GM23338 (cell line): ENCODE data around the gene KCNT1. TPM values are rescaled to one million over a fixed set of nuclear protein-coding genes. Genes with fewer than 3 reads are reported as not detected.

Source experiments
- ATAC-seq: fragments of 200-7000 bp; cut with Tn5 transposase; 3 replicates; pipeline ENCODE4 v1.9.1; 2020
- DNase-seq: peaks from one replicate; pipeline ENCODE4 v3.0.0-alpha.2; 2015; ENCODE audit warnings: low spot score
- H2AFZ ChIP-seq: fragments of 200-600 bp; sonication (generic); 2 replicates; pipeline ENCODE4 v1.8.0; 2016; ENCODE audit warnings: antibody characterized with exemption, mild to moderate bottlenecking, moderate library complexity
- H3F3A ChIP-seq: fragments of 200-600 bp; sonication (generic); replicated peaks from 2 replicates; pipeline ENCODE4 v1.8.0; 2017; ENCODE audit warnings: antibody characterized with exemption, mixed run types, low read depth
- H3K27ac ChIP-seq: fragments of 200-600 bp; sonication (generic); 2 replicates; pipeline ENCODE4 v1.6.1; 2016; ENCODE audit warnings: low read depth
- H3K27me3 ChIP-seq: fragments of 200-600 bp; sonication (generic); 2 replicates; pipeline ENCODE4 v1.8.0; 2016; ENCODE audit warnings: mild to moderate bottlenecking, mixed run types, moderate library complexity; ENCODE audit not compliant: insufficient read depth
- H3K36me3 ChIP-seq: fragments of 200-600 bp; sonication (generic); 2 replicates; pipeline ENCODE4 v1.8.0; 2016; ENCODE audit warnings: mild to moderate bottlenecking; ENCODE audit not compliant: insufficient read depth
- H3K4me1 ChIP-seq: fragments of 200-600 bp; sonication (generic); 2 replicates; pipeline ENCODE4 v1.8.0; 2016; ENCODE audit warnings: mild to moderate bottlenecking, moderate library complexity; ENCODE audit not compliant: insufficient read depth
- H3K4me2 ChIP-seq: fragments of 200-600 bp; sonication (generic); 2 replicates; pipeline ENCODE4 v1.7.1; 2017; ENCODE audit warnings: mixed run types
- H3K4me3 ChIP-seq: fragments of 200-600 bp; sonication (generic); 2 replicates; pipeline ENCODE4 v1.6.1; 2016; ENCODE audit warnings: mixed run types
- H3K79me2 ChIP-seq: fragments of 200-600 bp; sonication (generic); replicated peaks from 2 replicates; pipeline ENCODE4 v1.8.0; 2017; ENCODE audit warnings: mild to moderate bottlenecking; ENCODE audit not compliant: insufficient read depth
- H3K9me2 ChIP-seq: fragments of 200-600 bp; sonication (generic); 2 replicates; pipeline ENCODE4 v1.8.0; 2017; ENCODE audit not compliant: insufficient read depth
- H4K20me1 ChIP-seq: fragments of 200-600 bp; sonication (generic); replicated peaks from 2 replicates; pipeline ENCODE4 v1.8.0; 2017; ENCODE audit warnings: mild to moderate bottlenecking; ENCODE audit not compliant: insufficient read depth
- H3K27ac Mint-ChIP-seq: 2 replicates; pipeline ENCODE4 v1.8.0; 2020; ENCODE audit warnings: inconsistent platforms, mild to moderate bottlenecking, moderate library complexity, mixed read lengths
- H3K27me3 Mint-ChIP-seq: 3 replicates; pipeline ENCODE4 v1.8.0; 2022; ENCODE audit warnings: low read depth, mild to moderate bottlenecking, moderate library complexity, mixed read lengths, inconsistent platforms; ENCODE audit not compliant: insufficient read depth, poor library complexity
- H3K36me3 Mint-ChIP-seq: 3 replicates; pipeline ENCODE4 v1.8.0; 2021; ENCODE audit warnings: low read depth, mild to moderate bottlenecking, inconsistent platforms, moderate library complexity, mixed read lengths
- H3K4me1 Mint-ChIP-seq: 3 replicates; pipeline ENCODE4 v1.8.0; 2020; ENCODE audit warnings: mild to moderate bottlenecking, inconsistent platforms, mixed read lengths
- H3K4me3 Mint-ChIP-seq: 3 replicates; pipeline ENCODE4 v1.8.0; 2021; ENCODE audit warnings: moderate library complexity, mild to moderate bottlenecking, inconsistent platforms, mixed read lengths
- H3K9me3 Mint-ChIP-seq: 3 replicates; pipeline ENCODE4 v1.8.0; 2020; ENCODE audit warnings: moderate library complexity, mild to moderate bottlenecking, inconsistent platforms, mixed read lengths
- CREB1 ChIP-seq: fragments of 250-450 bp; sonication (Bioruptor Pico); IDR thresholded peaks from 2 replicates; pipeline ENCODE4 v1.5.0; 2020; ENCODE audit warnings: low read depth, mild to moderate bottlenecking, moderate library complexity
- ETS1 ChIP-seq: IDR thresholded peaks from 2 replicates; pipeline ENCODE4 v1.6.1; 2016; ENCODE audit warnings: antibody characterized with exemption
- EZH2 ChIP-seq: fragments of 200-600 bp; sonication (generic); IDR thresholded peaks from one replicate; pipeline ENCODE4 v1.8.0; 2017; ENCODE audit warnings: antibody characterized with exemption, mild to moderate bottlenecking, low read depth; ENCODE audit not compliant: unreplicated experiment
- EZH2phosphoT487 ChIP-seq: fragments of 200-600 bp; sonication (generic); IDR thresholded peaks from one replicate; pipeline ENCODE4 v1.8.1; 2018; ENCODE audit warnings: antibody characterized with exemption; ENCODE audit not compliant: unreplicated experiment
- JUNB ChIP-seq: IDR thresholded peaks from one replicate; pipeline ENCODE4 v1.6.1; 2016; ENCODE audit warnings: antibody characterized with exemption; ENCODE audit not compliant: unreplicated experiment
- NANOG ChIP-seq: IDR thresholded peaks from 2 replicates; pipeline ENCODE4 v1.6.1; 2016; ENCODE audit warnings: antibody characterized with exemption, borderline replicate concordance
- POLR2AphosphoS5 ChIP-seq: IDR thresholded peaks from 2 replicates; pipeline ENCODE4 v1.6.1; 2016; ENCODE audit warnings: antibody characterized with exemption, low read depth
- STAT1 ChIP-seq: IDR thresholded peaks from one replicate; pipeline ENCODE4 v1.6.1; 2016; ENCODE audit warnings: antibody characterized with exemption; ENCODE audit not compliant: unreplicated experiment
- ZNF114 ChIP-seq: fragments of 250-450 bp; sonication (Bioruptor Pico); IDR thresholded peaks from 2 replicates; pipeline ENCODE4 v1.5.0; 2020; ENCODE audit warnings: mild to moderate bottlenecking, moderate library complexity
- ZNF331 ChIP-seq: fragments of 250-450 bp; sonication (Bioruptor Pico); IDR thresholded peaks from 2 replicates; pipeline ENCODE4 v1.5.0; 2020; ENCODE audit warnings: low read depth, mild to moderate bottlenecking, moderate library complexity
- polyA plus RNA-seq: library from polyadenylated mRNA; unstranded; fragments of >200 nt; fragmentation: Nextera tagmentation; extraction: Ambion mirVana; gene quantifications from 2 replicates; pipeline ENCODE4 v1.2.1, GENCODE V29; 2016
- total RNA-seq: library from RNA; depleted of rRNA; stranded (reverse); fragments of >200 nt; shearing (Covaris generic); gene quantifications from 2 replicates; pipeline ENCODE4 v1.2.3, GENCODE V29; 2014
- TF ChIP-seq, protein P1 (sequence below), 2 experiments: fragments of 200-600 bp in 1 of 2; sonication (generic) in 1 of 2; conservative IDR thresholded peaks; 2 replicates each; pipeline versions ENCODE4 v1.5.1 to v1.6.1; 2016 to 2017; ENCODE audit warnings: antibody characterized with exemption in 2 of 2, low read depth in 2 of 2, mild to moderate bottlenecking in 2 of 2, moderate library complexity in 1 of 2
- TF ChIP-seq, protein P2 (sequence below): IDR thresholded peaks from one replicate; pipeline ENCODE4 v1.6.1; 2018; ENCODE audit warnings: antibody characterized with exemption; ENCODE audit not compliant: unreplicated experiment

Gene KCNT1
- total and polyA plus RNA-seq, 2 experiments from 2014 or later: 0.05 to 0.28 TPM

- no peaks in the 10 kb centered on the region; the same call in 1 of the 2 replicates for H3K36me3 ChIP-seq
- Mint-ChIP-seq H3K9me3 (0 out of 3 replicates have a peak, but pooled peaks cover 4% of the 10 kb centered on the region), H3K27ac (peak overlapping the region; percentile 8; the same call in 1 of the 2 replicates), H3K4me3 (no peak overlapping the region), H3K36me3 (peaks cover 32% of the 10 kb centered on the region), H3K27me3 (peaks cover 3% of the 10 kb centered on the region), H3K4me1 (no peaks in the 10 kb centered on the region)
- no peaks in the 10 kb centered on the region for H3K9me2 ChIP-seq
- no peak for DNase-seq
- no peak overlapping the region for H3K4me2 ChIP-seq
- no peak for ATAC-seq
- no peaks in the 10 kb centered on the region for H3F3A ChIP-seq
- 0 out of 2 replicates have a peak overlapping the region, but pooled peaks have one; percentile 39 for H3K27ac ChIP-seq
- H2AFZ ChIP-seq: no peak overlapping the region
- no peaks in the 10 kb centered on the region for H3K4me1 ChIP-seq
- H3K4me3 ChIP-seq: no peak overlapping the region
- H4K20me1 ChIP-seq: peaks cover 33% of the 10 kb centered on the region
- TF ChIP-seq JUNB (no peak), CREB1 (CRISPR knock-in tag) (no peak), EZH2 (no peak), ETS1 (no peak), POLR2AphosphoS5 (no peak), ZNF331 (CRISPR knock-in tag) (no peak), EZH2phosphoT487 (no peak), STAT1 (no peak), ZNF114 (CRISPR knock-in tag) (no peak)
- TF ChIP-seq, protein P1, sequence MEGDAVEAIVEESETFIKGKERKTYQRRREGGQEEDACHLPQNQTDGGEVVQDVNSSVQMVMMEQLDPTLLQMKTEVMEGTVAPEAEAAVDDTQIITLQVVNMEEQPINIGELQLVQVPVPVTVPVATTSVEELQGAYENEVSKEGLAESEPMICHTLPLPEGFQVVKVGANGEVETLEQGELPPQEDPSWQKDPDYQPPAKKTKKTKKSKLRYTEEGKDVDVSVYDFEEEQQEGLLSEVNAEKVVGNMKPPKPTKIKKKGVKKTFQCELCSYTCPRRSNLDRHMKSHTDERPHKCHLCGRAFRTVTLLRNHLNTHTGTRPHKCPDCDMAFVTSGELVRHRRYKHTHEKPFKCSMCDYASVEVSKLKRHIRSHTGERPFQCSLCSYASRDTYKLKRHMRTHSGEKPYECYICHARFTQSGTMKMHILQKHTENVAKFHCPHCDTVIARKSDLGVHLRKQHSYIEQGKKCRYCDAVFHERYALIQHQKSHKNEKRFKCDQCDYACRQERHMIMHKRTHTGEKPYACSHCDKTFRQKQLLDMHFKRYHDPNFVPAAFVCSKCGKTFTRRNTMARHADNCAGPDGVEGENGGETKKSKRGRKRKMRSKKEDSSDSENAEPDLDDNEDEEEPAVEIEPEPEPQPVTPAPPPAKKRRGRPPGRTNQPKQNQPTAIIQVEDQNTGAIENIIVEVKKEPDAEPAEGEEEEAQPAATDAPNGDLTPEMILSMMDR (conservative IDR thresholded peaks at IDR 0.05; ENCODE audit: low read depth in 2 of 2): no peak
- peaks cover 76% of the 10 kb centered on the region for H3K79me2 ChIP-seq
- no peaks in the 10 kb centered on the region for H3K27me3 ChIP-seq
Measured at GRCh38 chr9:135827866-135828580, 126.0 kb downstream of the KCNT1 start.

DNA sequence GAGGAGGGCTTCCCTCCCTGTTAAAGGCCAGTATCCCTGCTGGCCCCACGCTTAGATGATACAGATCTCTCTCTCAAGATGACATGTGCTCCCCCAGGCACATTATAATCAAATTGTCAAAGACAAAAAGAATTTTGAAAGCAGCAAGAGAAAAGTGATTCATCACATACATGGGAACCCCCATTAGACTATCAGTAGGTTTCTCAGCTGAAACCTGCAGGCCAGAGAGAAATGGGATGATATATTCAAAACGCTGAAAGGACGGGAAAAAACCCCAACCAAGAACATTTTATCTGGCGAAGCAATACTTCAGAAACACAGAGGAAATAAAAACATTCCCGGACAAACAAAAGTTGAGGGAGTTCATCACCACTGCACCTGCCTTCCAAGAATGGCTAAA is 126.7 kb downstream of the KCNT1 start:
- H3K4me2 ChIP-seq: no peak overlapping the region
- Mint-ChIP-seq H3K36me3 (peaks cover 26% of the 10 kb centered on the region), H3K4me1 (no peaks in the 10 kb centered on the region), H3K9me3 (0 out of 3 replicates have a peak, but pooled peaks cover 4% of the 10 kb centered on the region), H3K4me3 (no peak overlapping the region), H3K27ac (no peak overlapping the region), H3K27me3 (peaks cover 3% of the 10 kb centered on the region)
- no peak overlapping the region for H2AFZ ChIP-seq
- no peaks in the 10 kb centered on the region; the same call in 1 of the 2 replicates for H3K36me3 ChIP-seq
- ATAC-seq: no peak
- no peak overlapping the region for H3K4me3 ChIP-seq
- H4K20me1 ChIP-seq: peaks cover 39% of the 10 kb centered on the region
- no peaks in the 10 kb centered on the region for H3F3A ChIP-seq
- H3K4me1 ChIP-seq: no peaks in the 10 kb centered on the region
- H3K27me3 ChIP-seq: no peaks in the 10 kb centered on the region
- peaks cover 82% of the 10 kb centered on the region for H3K79me2 ChIP-seq
- 0 out of 2 replicates have a peak overlapping the region, but pooled peaks have one; percentile 39 for H3K27ac ChIP-seq
- H3K9me2 ChIP-seq: no peaks in the 10 kb centered on the region
- DNase-seq: no peak
- TF ChIP-seq NANOG (no peak), CREB1 (CRISPR knock-in tag) (no peak), ZNF331 (CRISPR knock-in tag) (no peak), ETS1 (no peak), EZH2 (no peak)
- TF ChIP-seq, protein P2, sequence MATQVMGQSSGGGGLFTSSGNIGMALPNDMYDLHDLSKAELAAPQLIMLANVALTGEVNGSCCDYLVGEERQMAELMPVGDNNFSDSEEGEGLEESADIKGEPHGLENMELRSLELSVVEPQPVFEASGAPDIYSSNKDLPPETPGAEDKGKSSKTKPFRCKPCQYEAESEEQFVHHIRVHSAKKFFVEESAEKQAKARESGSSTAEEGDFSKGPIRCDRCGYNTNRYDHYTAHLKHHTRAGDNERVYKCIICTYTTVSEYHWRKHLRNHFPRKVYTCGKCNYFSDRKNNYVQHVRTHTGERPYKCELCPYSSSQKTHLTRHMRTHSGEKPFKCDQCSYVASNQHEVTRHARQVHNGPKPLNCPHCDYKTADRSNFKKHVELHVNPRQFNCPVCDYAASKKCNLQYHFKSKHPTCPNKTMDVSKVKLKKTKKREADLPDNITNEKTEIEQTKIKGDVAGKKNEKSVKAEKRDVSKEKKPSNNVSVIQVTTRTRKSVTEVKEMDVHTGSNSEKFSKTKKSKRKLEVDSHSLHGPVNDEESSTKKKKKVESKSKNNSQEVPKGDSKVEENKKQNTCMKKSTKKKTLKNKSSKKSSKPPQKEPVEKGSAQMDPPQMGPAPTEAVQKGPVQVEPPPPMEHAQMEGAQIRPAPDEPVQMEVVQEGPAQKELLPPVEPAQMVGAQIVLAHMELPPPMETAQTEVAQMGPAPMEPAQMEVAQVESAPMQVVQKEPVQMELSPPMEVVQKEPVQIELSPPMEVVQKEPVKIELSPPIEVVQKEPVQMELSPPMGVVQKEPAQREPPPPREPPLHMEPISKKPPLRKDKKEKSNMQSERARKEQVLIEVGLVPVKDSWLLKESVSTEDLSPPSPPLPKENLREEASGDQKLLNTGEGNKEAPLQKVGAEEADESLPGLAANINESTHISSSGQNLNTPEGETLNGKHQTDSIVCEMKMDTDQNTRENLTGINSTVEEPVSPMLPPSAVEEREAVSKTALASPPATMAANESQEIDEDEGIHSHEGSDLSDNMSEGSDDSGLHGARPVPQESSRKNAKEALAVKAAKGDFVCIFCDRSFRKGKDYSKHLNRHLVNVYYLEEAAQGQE: no peak
